Stimulated activated CD8-positive, alpha-beta memory T cell treated with anti-CD3 and anti-CD28 coated beads, Interleukin-7, amount 100 ng/mL, for 24 hours (primary cell): ENCODE measurements around the gene FAM20A.
"Not testable (repeated sequence)": the region's sequence is repeated elsewhere in the genome, so short reads cannot be mapped to it uniquely, and the experiment has no call there.

Experiments used
- DNase-seq: peaks from one replicate; pipeline ENCODE4 v3.0.0-alpha.2; 2020; ENCODE audit warnings: low read depth

FAM20A gene

DNA sequence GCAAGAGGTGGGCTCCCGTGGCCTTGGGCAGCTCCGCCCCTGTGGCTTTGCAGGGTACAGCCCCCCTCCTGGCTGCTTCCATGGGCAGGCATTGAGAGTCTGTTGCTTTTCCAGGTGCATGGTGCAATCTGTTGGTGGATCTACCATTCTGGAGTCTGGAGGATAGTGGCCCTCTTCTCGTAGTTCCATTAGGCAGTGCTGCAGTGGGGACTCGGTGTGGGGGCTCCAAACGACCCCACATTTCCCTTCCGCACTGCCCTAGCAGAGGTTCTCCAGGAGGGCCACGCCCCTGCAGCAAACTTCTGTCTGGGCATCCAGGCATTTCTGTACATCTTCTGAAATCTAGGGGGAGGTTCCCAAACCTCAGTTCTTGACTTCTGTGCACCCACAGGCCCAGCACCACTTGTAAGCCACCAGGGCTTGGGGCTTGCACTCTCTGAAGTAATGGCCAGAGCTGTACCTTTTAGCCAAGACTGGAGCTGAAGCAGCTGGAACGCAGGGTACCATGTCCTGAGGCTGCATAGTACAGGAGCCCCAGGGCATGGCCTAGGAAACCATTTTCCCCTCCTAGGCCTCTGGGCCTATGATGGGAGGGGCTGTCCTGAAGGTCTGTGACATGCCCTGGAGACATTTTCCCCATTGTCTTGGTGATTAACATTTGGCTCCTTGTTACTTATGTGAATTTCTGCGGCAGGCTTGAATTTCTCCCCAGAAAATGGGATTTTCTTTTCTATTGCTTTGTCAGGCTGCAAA is 82.9 kb downstream of the FAM20A start:
- no peak for DNase-seq

DNA sequence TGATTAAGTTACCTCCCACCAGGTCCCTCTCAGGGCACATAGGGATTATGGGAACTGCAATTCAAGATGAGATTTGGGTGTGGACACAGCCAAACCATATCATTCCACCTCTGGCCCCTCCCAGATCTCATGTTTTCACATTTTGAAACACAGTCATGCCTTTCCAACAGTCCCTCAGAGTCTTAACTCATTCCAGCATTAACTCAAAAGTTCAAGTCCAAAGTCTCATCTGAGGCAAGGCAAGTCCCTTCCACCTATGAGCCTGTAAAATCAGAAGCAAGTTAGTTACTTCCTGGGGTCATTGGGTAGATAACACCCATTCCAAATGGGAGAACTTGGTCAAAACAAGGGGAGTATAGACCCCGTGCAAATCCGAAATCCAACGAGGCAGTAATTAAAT is 83.6 kb downstream of the FAM20A start:
- not testable (repeated sequence) for DNase-seq

DNA sequence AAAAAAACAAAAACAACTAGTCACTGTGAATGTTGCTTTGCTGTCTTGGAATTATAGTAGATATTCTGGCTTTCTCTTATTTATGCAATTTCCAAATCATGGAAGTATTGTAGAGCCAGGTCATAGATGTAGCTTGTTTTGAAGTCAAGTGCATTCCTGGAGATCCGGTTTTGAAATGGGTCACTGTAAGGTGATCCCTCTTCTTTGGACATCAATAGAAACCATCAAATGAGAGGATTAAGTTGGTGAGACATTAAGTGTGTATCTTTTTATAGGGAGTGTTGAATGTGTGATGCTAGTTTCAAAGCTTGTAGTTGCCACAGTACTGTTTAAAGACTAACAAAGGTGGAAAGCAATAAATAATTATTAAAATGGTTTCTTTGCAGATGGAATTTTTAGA is 84.4 kb downstream of the FAM20A start:
- DNase-seq: no peak

DNA sequence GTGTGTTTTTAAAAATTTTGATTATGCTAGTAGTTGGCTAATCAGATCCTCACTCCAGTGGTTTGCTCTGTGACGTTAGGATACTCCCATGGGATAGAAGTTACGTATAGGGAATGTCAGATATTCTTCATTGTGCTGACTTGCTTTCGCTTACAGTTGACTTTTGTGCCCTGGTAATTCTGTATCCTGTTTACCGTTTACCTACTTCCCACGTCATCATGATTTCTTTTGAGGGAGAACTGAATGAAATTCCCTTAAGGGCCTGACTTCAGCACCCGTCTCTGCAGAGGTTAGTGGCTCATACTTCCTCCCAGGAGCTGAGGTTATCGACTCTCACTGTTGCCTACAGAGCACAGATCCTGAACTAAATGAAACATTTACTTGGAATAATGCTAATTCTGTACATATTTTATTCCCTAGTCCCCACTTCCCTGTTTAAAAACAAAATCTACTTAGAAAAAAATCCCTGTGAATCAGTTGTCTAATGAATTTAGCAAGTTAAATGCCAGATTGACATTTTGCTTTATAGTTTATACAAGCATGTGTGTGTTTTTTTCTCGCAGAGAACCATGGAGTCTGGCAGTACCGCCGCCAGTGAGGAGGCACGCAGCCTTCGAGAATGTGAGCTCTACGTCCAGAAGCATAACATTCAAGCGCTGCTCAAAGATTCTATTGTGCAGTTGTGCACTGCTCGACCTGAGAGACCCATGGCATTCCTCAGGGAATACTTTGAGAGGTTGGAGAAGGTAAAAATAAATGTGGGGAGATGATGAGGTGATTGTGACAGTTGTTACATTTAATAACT is 86.1 kb downstream of the FAM20A start:
- DNase-seq: no peak

DNA sequence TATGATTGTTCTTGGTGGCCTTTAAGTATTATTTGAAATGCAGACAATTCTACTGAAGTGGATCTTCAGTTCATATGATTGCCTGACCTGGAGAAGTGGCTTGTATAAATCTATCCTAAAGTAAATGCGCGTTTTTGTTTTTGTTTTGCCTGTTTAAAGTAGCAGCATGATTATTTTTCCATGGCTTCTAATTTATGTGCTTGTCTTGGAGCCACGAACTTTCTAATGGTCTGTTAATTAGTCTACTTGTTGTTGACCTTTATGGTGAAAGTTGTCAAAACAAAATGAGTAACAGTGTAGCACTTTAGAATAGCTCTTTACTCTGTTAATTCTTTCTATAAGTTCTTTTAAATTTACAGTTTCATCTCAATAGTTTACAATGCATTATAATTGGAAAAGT is 87.2 kb downstream of the FAM20A start:
- no peak for DNase-seq

DNA sequence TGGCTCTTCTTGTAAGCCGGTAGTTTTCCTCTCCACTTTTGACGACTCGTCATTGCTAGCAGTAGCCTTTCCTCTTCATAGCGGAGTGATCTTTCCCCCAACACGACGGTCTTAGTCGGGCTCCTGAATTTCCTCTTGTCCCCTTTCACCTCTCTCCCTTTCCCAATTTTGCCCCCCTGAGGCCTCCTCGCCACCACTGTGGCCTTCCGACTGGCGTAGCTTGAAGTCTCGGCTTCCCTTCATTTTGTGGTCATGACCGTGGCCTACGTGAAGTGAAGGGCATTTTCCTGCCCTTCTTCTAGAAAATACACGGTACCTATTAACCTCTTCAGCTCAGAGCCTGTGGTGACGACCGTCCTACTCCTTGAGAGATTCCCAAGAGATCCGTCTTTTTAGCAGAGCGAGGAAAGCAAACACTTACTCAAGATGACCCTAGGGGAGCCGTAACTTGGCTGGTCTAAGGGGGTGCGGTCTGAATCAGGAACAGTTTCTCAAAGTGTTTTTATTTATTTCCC is 88.2 kb downstream of the FAM20A start:
- no peak for DNase-seq

DNA sequence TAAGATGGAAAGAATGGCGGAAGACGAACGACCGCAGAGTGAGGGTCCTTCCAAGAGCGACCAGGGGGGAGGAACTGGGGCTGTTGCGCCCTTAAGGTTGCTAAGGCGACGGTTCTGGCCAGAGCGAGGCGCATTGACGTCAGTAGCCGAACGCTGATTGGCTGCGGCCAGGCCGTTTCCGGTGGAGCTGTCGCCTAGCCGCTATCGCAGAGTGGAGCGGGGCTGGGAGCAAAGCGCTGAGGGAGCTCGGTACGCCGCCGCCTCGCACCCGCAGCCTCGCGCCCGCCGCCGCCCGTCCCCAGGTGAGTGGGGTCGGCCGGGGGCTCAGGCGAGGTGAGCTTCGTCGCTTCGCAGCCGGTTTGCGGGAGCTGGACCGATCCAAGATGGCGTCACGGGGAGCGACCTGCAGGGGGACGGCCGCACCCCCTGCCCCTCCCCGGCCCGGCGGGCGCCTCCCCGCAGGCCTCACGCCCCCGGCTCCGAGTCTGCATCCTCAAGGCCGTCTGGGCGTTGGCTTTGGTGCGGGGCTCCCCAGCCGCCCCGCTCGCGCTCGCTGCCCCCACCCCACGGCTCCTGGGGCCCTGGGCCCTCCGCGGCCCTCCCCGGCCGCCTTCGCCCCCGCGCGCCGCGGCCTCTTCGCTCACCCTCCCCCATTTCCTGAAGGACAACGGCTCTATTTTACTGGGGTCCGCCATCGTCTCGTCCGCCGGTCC is 88.8 kb downstream of the FAM20A start, which contains the start of gene PRKAR1A:
Gene PRKAR1A, plus strand, starts transcription at position 184 of the 713 bp plus-strand sequence. CDS start 2,970 bp downstream, outside the sequence.
- DNase-seq: peak; percentile 83

DNA sequence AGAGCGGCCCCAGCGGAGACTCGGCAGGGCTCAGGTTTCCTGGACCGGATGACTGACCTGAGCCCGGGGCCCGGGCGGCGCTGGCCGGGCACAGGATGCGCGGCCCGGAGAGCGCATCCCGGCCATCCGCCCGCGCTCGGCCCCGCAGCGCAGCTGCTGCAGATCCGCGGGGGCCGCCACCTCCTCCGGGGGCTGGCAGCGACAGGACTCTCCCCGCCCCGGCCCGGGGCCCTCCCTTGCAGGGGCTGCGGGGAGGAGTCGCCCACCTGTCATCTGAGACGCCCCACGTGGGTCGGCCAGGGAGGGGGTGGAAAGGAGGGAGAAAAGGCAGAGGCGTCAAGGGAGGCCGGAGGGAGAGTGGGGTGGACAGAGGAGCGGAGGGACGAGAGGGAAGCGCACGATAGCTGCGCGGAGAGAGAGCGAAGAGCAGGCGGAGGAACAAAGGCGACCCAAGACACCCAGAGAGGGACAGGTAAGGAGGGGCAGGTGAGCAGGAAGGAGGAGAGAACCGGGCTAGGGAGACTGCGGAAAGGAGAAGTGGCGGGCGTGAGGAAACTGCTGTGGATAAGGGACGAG is 89.4 kb downstream of the FAM20A start:
- DNase-seq: peak; percentile 35

DNA sequence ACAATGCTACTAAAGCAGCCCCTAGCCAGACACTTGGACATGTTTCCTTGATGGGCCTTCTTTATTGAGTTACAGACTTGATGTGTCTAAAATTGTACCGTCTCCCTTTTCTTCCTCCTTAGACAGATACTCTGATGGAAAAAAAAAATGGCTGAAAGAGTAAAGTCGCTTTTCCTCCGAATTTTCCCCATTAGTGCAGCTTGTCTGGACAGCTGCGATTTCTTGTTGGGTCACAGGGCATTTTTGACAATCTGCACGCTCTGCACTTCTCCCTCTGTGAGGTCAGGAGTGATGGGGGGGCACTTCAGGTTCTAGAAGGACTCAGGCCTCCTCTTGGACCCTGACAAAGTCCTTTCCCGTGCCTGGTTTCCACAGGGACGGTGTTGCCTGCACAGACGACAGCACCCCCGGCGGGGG is 89.9 kb downstream of the FAM20A start:
- DNase-seq: no peak

DNA sequence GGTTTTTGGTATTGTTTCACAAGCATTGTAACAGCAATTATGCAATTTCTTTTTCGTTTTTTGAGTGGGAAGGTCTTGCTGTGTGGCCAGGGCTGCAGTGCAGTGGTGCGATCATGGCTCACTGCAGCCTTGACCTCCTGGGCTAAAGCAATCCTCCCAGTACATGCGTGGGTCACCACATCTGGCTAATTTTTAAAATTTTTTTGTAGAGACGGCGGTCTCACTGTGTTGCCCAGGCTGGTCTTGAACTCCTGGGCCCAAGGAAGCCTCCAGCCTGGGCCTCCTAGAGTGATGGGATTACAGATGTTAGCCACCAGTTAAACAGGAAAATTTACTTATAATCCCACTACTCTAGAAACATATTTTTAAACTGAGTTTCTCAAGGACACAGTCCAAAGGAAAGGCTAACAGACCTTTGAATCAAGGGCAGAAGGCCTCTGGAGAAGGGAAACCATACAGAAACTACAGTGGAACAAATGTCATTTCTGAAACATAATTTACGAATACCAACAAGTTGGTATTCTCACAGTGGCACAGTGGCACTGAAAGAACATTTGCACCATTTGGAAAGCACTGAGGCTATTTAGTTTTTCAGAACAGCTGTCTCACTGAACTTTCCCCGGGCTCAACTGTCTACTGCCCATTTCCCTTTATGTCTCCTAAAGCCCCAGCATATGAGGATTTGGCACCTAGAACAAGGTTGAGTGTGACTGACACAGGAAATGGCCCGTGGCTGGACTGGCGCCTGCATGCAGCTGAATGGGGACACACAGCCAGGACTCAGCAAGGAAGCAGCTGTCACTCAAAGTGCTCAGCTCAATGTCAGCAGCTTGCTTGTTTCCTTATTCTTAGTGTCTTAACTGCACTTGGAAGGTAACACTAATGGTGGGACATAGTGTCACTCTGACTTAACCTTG is 91.8 kb downstream of the FAM20A start:
- no peak for DNase-seq

DNA sequence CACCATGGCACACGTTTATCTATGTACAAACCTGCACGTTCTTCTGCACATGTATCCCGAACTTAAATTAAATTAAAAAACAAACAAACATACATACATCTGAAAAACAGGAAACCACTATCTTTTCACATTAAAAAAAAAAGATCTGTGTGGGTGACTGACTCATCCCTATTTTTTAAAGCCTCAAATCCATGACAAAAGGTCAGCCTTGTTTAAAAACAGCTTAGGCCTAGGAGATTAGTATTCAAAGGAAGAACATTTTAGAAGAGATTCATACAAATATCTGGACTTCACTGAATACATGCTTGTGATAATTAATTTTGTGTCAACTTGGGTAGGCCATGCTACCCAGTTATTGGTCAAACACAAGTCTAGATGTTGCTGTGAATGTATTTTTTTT is 93.6 kb downstream of the FAM20A start:
- DNase-seq: no peak

DNA sequence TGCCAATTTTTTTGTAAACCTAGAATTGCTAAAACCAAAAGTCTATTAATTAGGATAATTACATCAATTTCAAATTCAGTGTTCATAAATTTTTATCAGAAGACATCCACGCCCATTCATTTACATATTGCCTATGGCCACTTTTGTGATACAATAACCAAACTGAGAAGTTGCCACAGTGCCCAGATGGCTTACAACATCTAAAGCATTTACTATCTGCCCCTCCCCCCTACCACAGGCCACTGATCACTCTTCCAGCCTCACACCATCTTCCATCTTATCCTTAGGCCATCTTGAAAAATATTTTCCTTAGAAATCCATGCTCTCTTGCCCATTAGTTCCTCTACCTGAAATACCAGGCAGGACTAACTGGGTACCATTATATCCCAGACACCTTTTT is 95.2 kb downstream of the FAM20A start:
- DNase-seq: no peak

DNA sequence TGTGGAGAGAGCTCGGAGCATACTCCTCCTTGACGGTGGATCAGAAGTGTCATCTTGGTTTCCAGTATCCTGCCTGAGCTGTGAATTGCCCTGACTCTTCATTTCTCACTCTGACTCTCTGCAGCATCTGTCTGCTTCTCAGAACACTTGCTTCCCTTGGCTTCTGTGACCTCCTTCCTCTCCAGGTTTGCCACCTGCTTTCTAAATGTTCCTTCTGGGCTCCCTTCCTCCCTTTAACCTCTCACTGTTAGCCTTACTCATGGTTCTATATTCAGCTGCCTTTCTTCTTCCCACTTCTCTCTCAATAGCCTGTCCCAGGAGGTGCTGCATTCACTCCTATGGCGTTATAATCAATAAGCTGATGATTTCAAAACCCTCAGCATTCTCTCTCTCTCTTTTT is 100.1 kb downstream of the FAM20A start:
- no peak for DNase-seq

DNA sequence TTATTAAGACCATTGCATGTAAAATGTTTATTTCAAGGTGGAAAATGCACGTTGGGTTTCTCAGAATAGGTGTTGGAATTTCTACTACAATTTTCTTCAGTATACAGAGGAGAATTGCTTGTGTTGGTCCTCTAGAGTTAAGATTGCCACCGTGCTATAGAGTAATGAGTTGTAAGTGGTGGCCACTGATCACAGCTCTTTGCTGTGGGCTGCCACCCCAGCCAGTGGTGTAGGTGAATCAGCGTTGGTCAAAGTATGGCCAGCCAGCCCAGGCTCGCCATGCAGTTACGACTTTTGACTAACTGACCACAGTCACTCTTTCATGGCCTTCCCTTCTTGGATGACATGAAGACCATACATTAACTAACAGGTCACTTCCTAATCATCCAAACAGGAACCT is 101.6 kb downstream of the FAM20A start:
- DNase-seq: no peak

DNA sequence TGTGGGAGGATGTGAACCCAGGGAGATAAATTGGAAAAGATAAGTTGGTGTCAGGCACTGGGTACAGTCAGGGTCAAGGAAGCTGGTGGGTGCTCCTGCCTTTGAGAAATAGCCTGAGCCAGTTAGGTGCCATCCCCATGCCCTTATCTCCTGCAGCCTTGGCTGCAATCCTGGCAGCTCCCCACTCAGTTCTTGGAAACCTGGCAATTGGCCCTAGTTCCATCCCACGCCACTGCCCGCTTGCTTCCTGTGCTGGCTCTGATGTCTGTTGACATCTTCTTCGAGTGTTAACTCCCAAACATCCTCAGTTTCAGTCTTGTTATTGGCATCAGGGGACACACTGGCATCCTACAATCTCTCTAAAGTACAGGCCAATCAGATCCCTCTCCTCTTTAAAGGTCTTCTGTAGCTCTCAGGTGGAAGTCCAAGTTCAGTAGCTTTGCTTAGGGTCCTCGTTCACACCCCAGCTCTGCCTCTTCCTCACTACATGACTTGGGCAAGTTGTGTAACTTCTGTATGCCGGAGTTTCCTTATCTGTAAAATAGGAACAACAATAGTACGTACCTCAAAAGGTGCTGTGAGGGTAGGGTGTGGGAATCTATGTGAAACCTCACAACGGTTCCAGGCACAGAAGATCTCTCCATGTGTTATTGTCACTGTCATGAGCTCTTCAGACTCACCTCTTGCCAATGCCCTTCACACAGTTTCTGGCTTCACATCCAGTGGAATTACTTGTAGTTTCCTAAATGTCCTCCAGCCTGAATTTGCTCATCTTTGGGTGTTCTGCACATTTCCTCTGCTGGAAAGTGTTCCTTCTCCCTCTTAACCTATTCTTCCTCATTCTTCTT is 102.5 kb downstream of the FAM20A start:
- DNase-seq: no peak

DNA sequence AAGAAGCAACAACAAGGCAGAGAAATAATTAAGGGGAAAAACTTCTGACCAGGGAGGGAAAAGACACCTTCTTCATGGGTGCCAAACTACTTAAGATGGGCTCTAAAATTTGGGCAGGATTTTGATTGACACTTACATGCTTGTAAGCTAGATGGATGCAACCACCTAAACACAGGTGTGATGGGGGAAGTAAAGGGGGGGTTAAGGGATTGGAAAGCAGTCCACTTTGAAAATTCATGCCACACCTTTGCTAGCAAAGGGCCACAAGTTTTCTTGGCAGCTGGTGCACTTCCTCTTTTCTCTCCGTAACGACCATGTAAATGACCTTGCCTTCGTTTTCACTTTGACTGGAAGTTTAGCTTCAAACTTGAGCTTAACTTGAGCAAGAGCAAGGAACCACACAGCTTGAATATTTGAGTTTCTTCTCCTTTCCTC is 103.3 kb downstream of the FAM20A start:
- DNase-seq: no peak

DNA sequence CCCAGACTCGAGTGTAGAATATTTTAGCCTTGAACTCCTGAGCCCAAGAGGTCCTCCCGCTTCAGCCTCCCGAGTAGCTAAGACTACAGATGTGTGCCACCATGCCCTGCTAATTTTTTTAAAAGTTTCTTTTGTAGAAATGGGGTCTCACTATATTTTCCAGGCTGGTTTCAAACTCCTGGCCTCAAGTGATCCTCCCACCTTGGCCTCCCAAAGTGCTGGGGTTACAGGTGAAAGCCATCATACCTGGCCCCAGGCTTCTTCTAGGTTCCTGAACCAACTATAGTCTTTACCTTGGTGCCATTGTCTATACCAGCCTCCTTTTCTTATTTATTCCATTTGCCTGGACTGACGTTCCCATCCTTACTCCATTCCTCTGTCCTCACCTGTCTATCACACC is 106.1 kb downstream of the FAM20A start:
- DNase-seq: no peak

DNA sequence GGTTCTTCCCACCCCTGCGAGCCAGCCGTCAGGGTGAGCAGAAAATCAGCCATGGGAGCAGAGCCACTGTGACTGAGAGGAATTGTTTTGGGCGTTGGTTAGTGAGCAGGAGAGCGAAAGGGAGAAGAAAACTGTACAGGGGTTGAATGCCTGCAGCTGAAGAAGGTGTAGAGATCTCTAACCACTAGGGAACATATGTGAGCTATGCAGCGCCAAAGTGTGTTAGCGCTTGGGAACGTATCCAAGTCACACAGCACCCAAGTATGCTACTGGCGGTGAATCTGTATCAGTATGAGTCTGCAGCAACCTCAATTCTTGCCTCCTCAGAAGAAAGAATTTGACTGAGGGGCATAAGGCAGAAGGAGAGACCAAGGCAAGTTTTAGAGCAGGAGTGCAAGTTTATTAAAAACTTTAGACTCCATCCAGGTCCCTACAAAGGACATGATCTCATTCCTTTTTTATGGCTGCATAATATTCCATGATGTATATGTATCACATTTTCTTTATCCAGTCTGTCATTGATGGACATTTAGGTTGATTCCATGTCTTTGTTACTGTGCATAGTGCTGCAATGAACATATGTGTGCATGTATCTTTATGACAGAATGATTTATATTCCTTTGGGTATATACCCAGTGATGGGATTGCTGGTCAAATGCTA is 108.6 kb downstream of the FAM20A start:
- not testable (repeated sequence) for DNase-seq
